Thyroid gland (tissue), 4 donors: ENCODE data around the gene LIX1L. TPM values are rescaled to one million over a fixed set of nuclear protein-coding genes. Genes with fewer than 3 reads are reported as not detected.

ENCODE experiments used
- DNase-seq, 2 donors: peaks; one replicate each; pipeline ENCODE4 v3.0.0-alpha.2; 2019
- H3K27ac ChIP-seq, 3 donors: fragments of 200-600 bp; sonication (generic); 1 replicate in 2 of 3; 2 replicates in 1 of 3; pipeline ENCODE4 v1.5.1; 2016 to 2019; ENCODE audit warnings: mild to moderate bottlenecking in 1 of 3, moderate library complexity in 1 of 3
- H3K27me3 ChIP-seq: fragments of 200-600 bp; sonication (generic); one replicate; pipeline ENCODE4 v1.5.1; 2019
- H3K36me3 ChIP-seq, 2 donors: fragments of 200-600 bp; sonication (generic); one replicate each; pipeline ENCODE4 v1.5.1; 2016 to 2019
- H3K4me1 ChIP-seq, 2 donors: fragments of 200-600 bp; sonication (generic); one replicate each; pipeline ENCODE4 v1.5.1; 2017 to 2019
- H3K4me3 ChIP-seq, 3 donors: fragments of 200-600 bp; sonication (generic); replicated peaks in 1 of 3; 1 replicate in 2 of 3; 2 replicates in 1 of 3; pipeline ENCODE4 v1.5.1; 2016; ENCODE audit warnings: mild to moderate bottlenecking in 1 of 3
- H3K9me3 ChIP-seq: fragments of 200-600 bp; sonication (generic); one replicate; pipeline ENCODE4 v1.5.1; 2017
- CTCF ChIP-seq, 6 experiments: fragments of 200-600 bp in 3 of 6; fragments of 450-650 bp in 3 of 6; sonication (generic) in 3 of 6; IDR thresholded peaks; one replicate each; pipeline ENCODE4 v1.5.1; 2016 to 2019; ENCODE audit warnings: antibody characterized with exemption in 6 of 6, mild to moderate bottlenecking in 2 of 6, inconsistent platforms in 1 of 6, moderate library complexity in 1 of 6
- POLR2A ChIP-seq, 2 donors: fragments of 450-650 bp; IDR thresholded peaks; one replicate each; pipeline ENCODE4 v1.6.1; 2017; ENCODE audit warnings: antibody characterized with exemption in 2 of 2, mild to moderate bottlenecking in 2 of 2, moderate library complexity in 1 of 2
- whole genome bisulfite sequencing, 2 donors: methylation state at CpG; one replicate each; pipeline ENCODE4 v1.1.5; 2017; 5-methylcytosine and 5-hydroxymethylcytosine counted together
- intact Hi-C: fragments of 100-400 bp; cut with DNase I; formaldehyde crosslinking; loops from one replicate; pipeline ENCODE4 v1.15.1; 2023
- total RNA-seq, 4 donors: library from RNA; depleted of rRNA; stranded (reverse); fragments of >200 nt; gene quantifications; one replicate each; pipeline ENCODE4 v1.2.3, GENCODE V29; 2016

The LIX1L gene
- total RNA-seq, 4 donors from 2014 or later = 18.7 to 26.9 (median 20.3) TPM

- no peak overlapping the region for H3K4me3 ChIP-seq
- no peak for DNase-seq
- WGBS, 2 donors = 85 to 86% methylated on average over 10 to 11 of the region's 11 CpGs
- TF ChIP-seq POLR2A (IDR thresholded peaks at IDR 0.05) (no peak), CTCF (IDR thresholded peaks at IDR 0.05) (no peak)
- peaks cover 3 to 5% of the 10 kb centered on the region in 2 donors for H3K4me1 ChIP-seq
- no peaks in the 10 kb centered on the region for H3K9me3 ChIP-seq
- H3K36me3 ChIP-seq = peaks cover 12 to 29% of the 10 kb centered on the region in 2 donors
- intact Hi-C loops = no loop called here
- H3K27ac ChIP-seq = no peak overlapping the region
- H3K27me3 ChIP-seq = no peaks in the 10 kb centered on the region
These were observed 45.6 kb downstream of the LIX1L start for GRCh38 chr1:145912128-145912641.

- peaks cover 12 to 19% of the 10 kb centered on the region in 2 donors for H3K36me3 ChIP-seq
- no peak for DNase-seq
- no peaks in the 10 kb centered on the region for H3K27me3 ChIP-seq
- H3K9me3 ChIP-seq = no peaks in the 10 kb centered on the region
- peak overlapping the region in 1 of 3 donors; percentile 35 for H3K27ac ChIP-seq
- WGBS, 2 donors = 47 to 52% methylated on average over 1 of the region's 1 CpG
- intact Hi-C loops = no loop called here
- H3K4me3 ChIP-seq = no peak overlapping the region
- TF ChIP-seq CTCF (IDR thresholded peaks at IDR 0.05) = no peak
- no peaks in the 10 kb centered on the region for H3K4me1 ChIP-seq
These were observed 49.2 kb downstream of the LIX1L start for GRCh38 chr1:145908653-145909052.

GRCh38 chr1:145906954-145907753 lies 50.7 kb downstream of the LIX1L start:
- intact Hi-C loops = no loop called here
- H3K4me3 ChIP-seq = no peak overlapping the region
- peaks cover 11 to 17% of the 10 kb centered on the region in 2 donors for H3K36me3 ChIP-seq
- no peaks in the 10 kb centered on the region for H3K27me3 ChIP-seq
- 70 to 80% methylated on average over 10 of the region's 10 CpGs for WGBS, 2 donors
- DNase-seq = no peak
- H3K27ac ChIP-seq = no peak overlapping the region
- no peaks in the 10 kb centered on the region for H3K4me1 ChIP-seq
- TF ChIP-seq CTCF (IDR thresholded peaks at IDR 0.05) = no peak
- TF ChIP-seq POLR2A (IDR thresholded peaks at IDR 0.05) = no peak
- no peaks in the 10 kb centered on the region for H3K9me3 ChIP-seq

GRCh38 chr1:145901312-145902021 lies 56.4 kb downstream of the LIX1L start:
- H3K36me3 ChIP-seq = no peaks in the 10 kb centered on the region
- WGBS, 2 donors = 87 to 90% methylated on average over 12 of the region's 12 CpGs
- no peaks in the 10 kb centered on the region for H3K27me3 ChIP-seq
- H3K4me3 ChIP-seq = no peak overlapping the region
- no peaks in the 10 kb centered on the region for H3K4me1 ChIP-seq
- DNase-seq = no peak
- H3K27ac ChIP-seq = no peak overlapping the region
- TF ChIP-seq POLR2A (IDR thresholded peaks at IDR 0.05) = no peak
- no peak for TF ChIP-seq CTCF (IDR thresholded peaks at IDR 0.05)
- H3K9me3 ChIP-seq = no peaks in the 10 kb centered on the region
- intact Hi-C loops = no loop called here

- Histone ChIP-seq H3K9me3 (no peaks in the 10 kb centered on the region), H3K36me3 (no peaks in the 10 kb centered on the region), H3K4me3 (no peak overlapping the region), H3K27ac (no peak overlapping the region), H3K4me1 (no peaks in the 10 kb centered on the region), H3K27me3 (no peaks in the 10 kb centered on the region)
- DNase-seq = no peak
- intact Hi-C loops = loop anchor here (2.0 kb wide), 1 partner anchor 38 kb away; no protein-coding TSS in a partner anchor
- 69 to 84% methylated on average over 5 of the region's 5 CpGs for WGBS, 2 donors
- TF ChIP-seq CTCF (IDR thresholded peaks at IDR 0.05) (no peak), POLR2A (IDR thresholded peaks at IDR 0.05) (no peak)
These were observed 59.1 kb downstream of the LIX1L start for GRCh38 chr1:145898756-145899155.
